Fibroblast of pulmonary artery (primary cell): ENCODE data around the gene BPGM.

Experiments used
- DNase-seq: peaks from one replicate; pipeline ENCODE4 v3.0.0-alpha.2; 2010; ENCODE audit warnings: low read depth
- H3K4me3 ChIP-seq: replicated peaks from 2 replicates; pipeline ENCODE4 v1.5.1; 2011; ENCODE audit warnings: low read depth, mild to moderate bottlenecking, control low read depth, low read length, moderate library complexity
- TF ChIP-seq, protein P1 (sequence below): IDR thresholded peaks from 2 replicates; pipeline ENCODE4 v1.5.1; 2011; ENCODE audit warnings: mild to moderate bottlenecking, control low read depth, low read length, inconsistent platforms; ENCODE audit errors: missing control alignments

The BPGM gene

DNA sequence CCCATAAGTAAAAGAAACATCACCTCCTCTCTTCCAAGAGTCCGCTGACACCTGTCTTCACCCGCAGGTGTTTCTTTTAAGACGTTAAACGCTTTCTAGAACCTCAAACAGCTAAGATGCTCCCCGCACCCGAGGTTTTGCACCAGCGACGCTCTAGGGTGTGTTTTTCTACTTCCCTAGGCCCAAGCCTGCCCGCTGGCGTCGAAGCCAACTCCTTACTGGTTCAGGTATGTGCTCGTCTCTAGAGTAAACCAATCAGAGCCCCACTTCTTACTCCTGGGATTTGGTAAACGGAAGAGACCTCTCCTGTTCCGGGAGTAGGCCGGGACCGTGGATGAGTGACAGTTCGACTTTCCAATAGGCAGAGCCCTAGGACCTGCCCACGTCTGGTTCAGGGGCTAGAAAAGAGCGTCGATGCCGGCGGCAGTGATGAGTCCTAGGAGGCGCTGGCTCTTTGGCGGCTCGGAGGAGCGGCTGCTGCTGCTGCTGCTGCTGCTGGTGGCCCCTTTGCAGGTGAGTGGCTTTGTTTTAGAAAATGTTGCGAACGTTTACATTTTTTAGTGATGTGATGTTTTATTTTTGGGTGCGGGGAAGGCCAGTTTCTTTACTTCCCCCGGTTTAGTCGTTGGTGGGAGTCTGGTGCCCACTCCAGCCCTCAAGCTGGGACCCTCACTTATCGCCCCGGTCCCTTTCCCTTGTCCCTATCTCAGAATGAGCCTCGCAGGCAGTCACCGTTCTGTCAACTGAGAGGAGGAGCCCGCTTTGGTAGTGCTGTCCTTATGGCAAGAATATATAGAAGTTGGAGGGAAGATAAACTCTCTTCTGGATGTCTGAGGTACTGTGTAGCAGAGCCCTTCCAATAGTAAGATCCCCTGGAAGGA, at the start of gene BPGM:
BPGM (plus strand) TSS at position 429 of the 881 bp plus-strand sequence. CDS start 14,655 bp downstream, outside the sequence.
- H3K4me3 ChIP-seq, result peak within 1 kb of the TSS; percentile 85
- DNase-seq, result peak; percentile 100
- TF ChIP-seq, protein P1, sequence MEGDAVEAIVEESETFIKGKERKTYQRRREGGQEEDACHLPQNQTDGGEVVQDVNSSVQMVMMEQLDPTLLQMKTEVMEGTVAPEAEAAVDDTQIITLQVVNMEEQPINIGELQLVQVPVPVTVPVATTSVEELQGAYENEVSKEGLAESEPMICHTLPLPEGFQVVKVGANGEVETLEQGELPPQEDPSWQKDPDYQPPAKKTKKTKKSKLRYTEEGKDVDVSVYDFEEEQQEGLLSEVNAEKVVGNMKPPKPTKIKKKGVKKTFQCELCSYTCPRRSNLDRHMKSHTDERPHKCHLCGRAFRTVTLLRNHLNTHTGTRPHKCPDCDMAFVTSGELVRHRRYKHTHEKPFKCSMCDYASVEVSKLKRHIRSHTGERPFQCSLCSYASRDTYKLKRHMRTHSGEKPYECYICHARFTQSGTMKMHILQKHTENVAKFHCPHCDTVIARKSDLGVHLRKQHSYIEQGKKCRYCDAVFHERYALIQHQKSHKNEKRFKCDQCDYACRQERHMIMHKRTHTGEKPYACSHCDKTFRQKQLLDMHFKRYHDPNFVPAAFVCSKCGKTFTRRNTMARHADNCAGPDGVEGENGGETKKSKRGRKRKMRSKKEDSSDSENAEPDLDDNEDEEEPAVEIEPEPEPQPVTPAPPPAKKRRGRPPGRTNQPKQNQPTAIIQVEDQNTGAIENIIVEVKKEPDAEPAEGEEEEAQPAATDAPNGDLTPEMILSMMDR, result peak; percentile 15

DNA sequence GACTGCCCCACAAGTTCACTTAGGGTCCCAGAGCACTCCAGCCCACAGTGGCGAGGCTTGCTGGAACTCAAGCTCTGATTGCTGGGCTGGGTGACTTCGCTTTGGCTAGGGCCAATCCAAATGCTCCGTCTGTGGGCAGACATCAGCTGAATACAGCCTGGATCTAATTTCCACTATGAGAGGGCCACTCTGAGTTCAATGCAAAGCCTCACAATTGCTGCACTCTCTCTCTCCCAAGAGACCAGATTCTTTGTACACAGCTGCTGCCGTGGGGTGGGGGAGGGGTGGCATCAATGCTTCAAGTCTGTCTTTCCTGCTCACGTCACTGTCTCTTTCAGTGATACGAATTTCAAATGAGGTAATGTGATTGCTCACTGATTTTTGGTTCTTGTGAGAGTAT, 47.3 kb upstream of the BPGM start:
- TF ChIP-seq, protein P1, result no peak
- H3K4me3 ChIP-seq, result no peak overlapping the region
- DNase-seq, result no peak

DNA sequence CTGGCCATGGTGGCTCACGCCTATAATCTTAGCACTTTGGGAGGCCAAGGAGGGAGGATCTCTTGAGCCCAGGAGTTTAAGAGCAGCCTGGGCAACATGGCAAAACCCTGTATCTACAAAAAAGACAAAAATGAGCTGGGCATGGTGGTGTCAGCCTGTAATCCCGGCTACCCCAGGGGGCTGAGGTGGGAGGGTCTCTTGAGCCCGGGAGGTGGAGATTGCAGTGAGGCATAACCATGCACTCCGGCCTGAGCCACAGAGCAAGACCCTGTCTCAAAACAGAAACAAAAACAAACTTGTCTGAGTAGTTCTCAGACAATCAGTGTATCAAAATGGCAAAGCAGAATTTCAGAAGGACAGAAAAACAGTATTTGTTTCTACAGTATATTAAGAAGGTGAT, 45.2 kb upstream of the BPGM start:
- DNase-seq, result no peak
- no peak overlapping the region for H3K4me3 ChIP-seq
- TF ChIP-seq, protein P1, result no peak

DNA sequence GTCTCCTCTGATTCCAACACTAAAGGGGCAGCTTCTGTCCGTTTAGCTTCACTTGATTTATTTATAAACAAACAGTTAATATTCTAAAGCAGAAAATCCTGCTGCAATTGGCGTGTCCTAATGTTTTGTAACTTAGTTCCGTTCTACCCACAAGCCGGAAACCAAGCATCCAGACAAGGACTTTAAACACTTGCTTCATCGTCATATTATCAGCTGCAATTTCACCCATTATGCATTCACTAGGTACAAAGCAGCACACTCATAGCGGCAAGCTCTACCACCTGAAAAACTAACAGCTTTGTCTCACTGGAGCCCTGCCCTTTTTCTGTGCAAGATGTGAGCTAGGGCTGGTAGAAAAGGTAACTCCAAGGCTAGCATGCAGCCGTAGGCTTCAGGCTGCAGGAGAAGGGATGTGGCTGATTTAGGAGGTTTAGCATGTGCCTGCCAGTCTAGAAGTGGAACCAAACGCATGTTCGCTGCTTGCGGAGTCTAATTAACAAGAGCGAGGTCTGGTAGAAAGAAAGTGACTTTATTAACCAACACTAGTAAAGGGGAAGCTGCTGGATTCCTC, 43.7 kb upstream of the BPGM start:
- peak; percentile 59 for DNase-seq
- no peak overlapping the region for H3K4me3 ChIP-seq
- TF ChIP-seq, protein P1, result no peak

DNA sequence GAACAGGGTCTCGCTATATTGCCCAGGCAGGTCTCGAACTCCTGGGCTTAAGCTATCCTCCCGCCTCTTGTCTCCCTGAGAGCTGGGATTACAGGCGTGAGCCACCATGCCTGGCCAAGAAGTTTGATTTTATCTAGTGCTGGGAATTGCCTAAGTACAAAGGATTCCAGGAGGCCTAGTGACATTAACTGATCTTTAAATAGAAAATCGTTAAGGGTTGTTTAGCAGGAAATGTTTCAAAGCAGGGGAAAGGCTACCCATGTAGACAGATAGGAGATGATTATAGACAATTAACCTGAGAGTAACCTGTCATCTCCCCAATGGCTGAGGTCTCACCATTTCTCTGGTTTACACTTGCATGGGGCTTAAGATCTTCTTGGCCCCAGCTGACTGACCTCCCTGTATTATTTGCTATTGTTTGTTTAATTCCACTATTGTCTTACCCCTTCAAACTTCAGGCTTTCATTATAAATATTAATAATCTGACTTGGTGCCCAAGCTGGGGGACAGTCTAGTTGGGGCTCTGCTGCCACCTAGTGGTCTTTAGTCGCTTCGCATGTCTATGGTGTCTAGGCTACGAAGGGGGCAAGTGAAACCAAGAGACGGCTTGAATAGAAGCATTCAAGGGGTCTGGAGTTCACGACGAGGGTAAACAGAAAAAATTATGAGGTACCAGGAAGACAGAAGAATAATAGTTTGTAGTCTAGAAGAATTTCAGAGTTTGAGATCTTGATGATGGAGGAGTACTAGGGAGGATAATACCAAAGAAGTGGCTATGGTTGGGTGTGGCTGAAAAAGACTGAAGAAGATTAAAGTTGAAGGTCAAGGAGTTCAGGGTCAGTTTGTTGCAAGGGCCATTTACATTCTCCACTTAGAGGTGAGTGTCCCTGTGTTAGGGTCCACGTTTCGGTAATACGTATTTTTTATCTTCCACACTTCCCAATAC, 40.4 kb upstream of the BPGM start:
- DNase-seq, result peak; percentile 83
- H3K4me3 ChIP-seq, result no peak overlapping the region
- TF ChIP-seq, protein P1, result peak; percentile 91

DNA sequence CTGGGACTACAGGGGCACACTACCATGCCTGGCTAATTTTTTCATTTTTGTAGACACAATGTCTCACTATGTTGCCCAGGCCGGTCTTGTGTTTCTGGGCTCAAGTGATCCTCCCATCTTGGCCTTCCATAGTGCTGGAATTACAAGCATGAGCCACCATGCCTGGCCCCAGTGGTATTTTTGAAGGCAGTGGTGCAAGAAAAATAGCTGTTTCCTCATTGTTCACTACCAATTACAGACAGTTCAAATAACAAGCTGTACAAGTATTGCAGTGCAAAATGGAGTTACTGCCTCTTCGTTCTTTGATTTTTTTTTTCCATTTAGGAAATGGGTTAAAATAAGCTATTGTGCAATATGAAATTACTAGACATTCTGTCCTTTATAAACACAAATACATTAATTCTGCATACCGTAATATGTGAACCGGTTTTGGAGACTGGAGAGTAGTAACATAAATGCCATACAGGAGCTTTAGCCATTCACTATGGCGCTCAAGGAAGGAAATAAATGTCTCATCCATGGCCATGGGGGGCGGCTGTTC, 35.0 kb upstream of the BPGM start:
- no peak overlapping the region for H3K4me3 ChIP-seq
- no peak for DNase-seq
- TF ChIP-seq, protein P1, result no peak
